Retinal pigment epithelial cell (primary cell): ENCODE data around the gene RSPO3.

Experiments used
- DNase-seq: peaks from one replicate; pipeline ENCODE4 v3.0.0-alpha.2; 2010; ENCODE audit warnings: low read depth
- H3K4me3 ChIP-seq: 2 replicates; pipeline ENCODE4 v1.5.1; 2011; ENCODE audit warnings: mild to moderate bottlenecking, low read length, control low read depth, moderate library complexity
- TF ChIP-seq, protein P1 (sequence below): conservative IDR thresholded peaks from 2 replicates; pipeline ENCODE4 v1.5.1; 2011; ENCODE audit warnings: low read depth, low read length, control low read depth, inconsistent platforms

RSPO3 gene

GRCh38 chr6:127195833-127196232, 77.4 kb downstream of the RSPO3 start:
- TF ChIP-seq, protein P1, sequence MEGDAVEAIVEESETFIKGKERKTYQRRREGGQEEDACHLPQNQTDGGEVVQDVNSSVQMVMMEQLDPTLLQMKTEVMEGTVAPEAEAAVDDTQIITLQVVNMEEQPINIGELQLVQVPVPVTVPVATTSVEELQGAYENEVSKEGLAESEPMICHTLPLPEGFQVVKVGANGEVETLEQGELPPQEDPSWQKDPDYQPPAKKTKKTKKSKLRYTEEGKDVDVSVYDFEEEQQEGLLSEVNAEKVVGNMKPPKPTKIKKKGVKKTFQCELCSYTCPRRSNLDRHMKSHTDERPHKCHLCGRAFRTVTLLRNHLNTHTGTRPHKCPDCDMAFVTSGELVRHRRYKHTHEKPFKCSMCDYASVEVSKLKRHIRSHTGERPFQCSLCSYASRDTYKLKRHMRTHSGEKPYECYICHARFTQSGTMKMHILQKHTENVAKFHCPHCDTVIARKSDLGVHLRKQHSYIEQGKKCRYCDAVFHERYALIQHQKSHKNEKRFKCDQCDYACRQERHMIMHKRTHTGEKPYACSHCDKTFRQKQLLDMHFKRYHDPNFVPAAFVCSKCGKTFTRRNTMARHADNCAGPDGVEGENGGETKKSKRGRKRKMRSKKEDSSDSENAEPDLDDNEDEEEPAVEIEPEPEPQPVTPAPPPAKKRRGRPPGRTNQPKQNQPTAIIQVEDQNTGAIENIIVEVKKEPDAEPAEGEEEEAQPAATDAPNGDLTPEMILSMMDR = no peak
- no peak overlapping the region for H3K4me3 ChIP-seq
- no peak for DNase-seq

DNA sequence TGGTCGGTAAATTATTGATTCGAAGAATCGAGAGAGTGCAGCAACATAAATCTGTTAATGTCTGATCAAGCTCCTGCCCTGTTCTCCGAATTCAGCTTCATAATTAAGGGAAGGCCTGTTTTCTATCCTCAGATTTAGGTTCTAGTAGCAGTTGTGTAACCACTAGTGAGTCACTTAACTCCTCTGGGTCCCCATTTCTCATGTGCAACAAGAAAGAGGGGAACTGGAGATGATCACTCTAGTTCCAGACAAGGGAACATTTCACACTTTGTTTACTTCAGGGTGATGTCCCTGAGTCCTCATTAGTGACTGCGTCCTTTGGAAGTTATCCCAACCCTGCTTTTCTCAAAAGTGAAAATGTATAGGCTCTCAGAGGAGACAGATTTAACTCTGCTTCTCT, 80.1 kb downstream of the RSPO3 start:
- TF ChIP-seq, protein P1 = no peak
- no peak overlapping the region for H3K4me3 ChIP-seq
- DNase-seq = no peak

GRCh38 chr6:127199470-127199869, 81.0 kb downstream of the RSPO3 start:
- H3K4me3 ChIP-seq = no peak overlapping the region
- DNase-seq = no peak
- TF ChIP-seq, protein P1 = no peak

DNA sequence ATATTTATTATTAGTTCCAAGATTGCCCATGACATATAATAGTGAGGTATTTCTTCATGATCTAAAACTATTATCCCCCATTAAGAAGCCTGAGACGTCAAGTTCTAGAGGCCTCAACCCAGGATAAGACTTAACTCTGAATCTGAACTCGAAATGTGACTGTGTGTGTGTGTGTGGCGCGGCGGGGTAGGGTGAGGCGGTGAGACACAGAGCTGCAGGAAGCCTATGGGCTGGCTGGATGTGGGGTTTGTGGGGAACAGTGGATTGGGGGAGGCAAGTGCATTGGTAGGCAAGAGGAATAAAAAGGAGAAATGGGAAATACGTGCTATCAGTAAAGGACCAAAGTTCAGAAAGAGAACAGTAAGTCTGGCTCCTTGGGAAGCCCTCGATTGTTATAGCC, 81.6 kb downstream of the RSPO3 start:
- no peak for DNase-seq
- H3K4me3 ChIP-seq = no peak overlapping the region
- TF ChIP-seq, protein P1 = no peak

DNA sequence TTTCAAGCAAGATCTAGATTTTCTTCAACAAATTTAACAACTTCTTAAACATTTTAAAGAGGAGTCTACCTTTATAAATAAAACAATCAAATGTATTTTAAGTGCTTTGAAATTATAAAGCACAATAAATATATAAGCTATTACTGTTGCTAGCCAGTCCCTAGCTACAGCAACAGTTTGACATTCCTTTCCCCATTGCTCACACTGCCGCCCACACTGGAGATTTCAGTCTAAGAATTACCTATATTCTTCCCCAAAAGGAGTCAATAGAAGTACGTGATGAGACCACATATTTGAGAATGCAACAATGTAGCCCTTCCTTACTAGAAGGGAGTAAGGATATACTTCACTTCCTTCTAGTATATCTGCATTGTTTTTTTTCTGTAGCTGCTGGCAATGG, 82.8 kb downstream of the RSPO3 start:
- no peak overlapping the region for H3K4me3 ChIP-seq
- DNase-seq = peak; percentile 14
- TF ChIP-seq, protein P1 = no peak

- no peak for DNase-seq
- H3K4me3 ChIP-seq = no peak overlapping the region
- TF ChIP-seq, protein P1 = no peak
These were observed 84.2 kb downstream of the RSPO3 start for GRCh38 chr6:127202676-127203075.

- TF ChIP-seq, protein P1 = no peak
- no peak for DNase-seq
- no peak overlapping the region for H3K4me3 ChIP-seq
These were observed 85.8 kb downstream of the RSPO3 start for GRCh38 chr6:127204281-127204680.
